SK-N-SH treated with all-trans-retinoic acid at 6 μM for 48 hours (cell line): ENCODE results near the gene GATA6.

Experiments
- BACH2 ChIP-seq: fragments of 250-450 bp; sonication (Bioruptor Pico); IDR thresholded peaks from 2 replicates; pipeline ENCODE4 v1.9.0; 2021; ENCODE audit warnings: mild to moderate bottlenecking, borderline replicate concordance
- CREB5 ChIP-seq: fragments of 250-450 bp; sonication (Bioruptor Pico); IDR thresholded peaks from 2 replicates; pipeline ENCODE4 v1.5.1; 2020; ENCODE audit warnings: low read depth, mild to moderate bottlenecking, moderate library complexity
- CSRNP3 ChIP-seq: fragments of 250-450 bp; sonication (Bioruptor Pico); IDR thresholded peaks from 2 replicates; pipeline ENCODE4 v1.5.1; 2021; ENCODE audit warnings: mild to moderate bottlenecking, moderate library complexity
- ZNF8 ChIP-seq: fragments of 450-650 bp; formaldehyde crosslinking; IDR thresholded peaks from 2 replicates; pipeline ENCODE4 v1.5.0; 2020; ENCODE audit warnings: mild to moderate bottlenecking, moderate library complexity

GRCh38 chr18:22141211-22141610 is 28.2 kb upstream of the GATA6 start:
- TF ChIP-seq ZNF8 (CRISPR knock-in tag): no peak
- TF ChIP-seq CREB5: no peak
- TF ChIP-seq BACH2 (CRISPR knock-in tag): no peak
- no peak for TF ChIP-seq CSRNP3
